H9 (cell line): ENCODE data around the gene GET3. TPM values are rescaled to one million over a fixed set of nuclear protein-coding genes. Genes with fewer than 3 reads are reported as not detected.

ENCODE experiments used
- DNase-seq: peaks from one replicate; pipeline ENCODE4 v3.0.0-alpha.2; 2017
- H2AFZ ChIP-seq: one replicate; pipeline ENCODE4 v1.6.1; 2013; ENCODE audit warnings: mild to moderate bottlenecking, low read length, control low read depth, moderate library complexity
- H2AK5ac ChIP-seq: 2 replicates; pipeline ENCODE4 v1.6.1; 2013; ENCODE audit warnings: low read length, control low read depth, mixed read lengths; ENCODE audit not compliant: insufficient read length
- H2BK120ac ChIP-seq: one replicate; pipeline ENCODE4 v1.6.1; 2013; ENCODE audit warnings: low read depth, mild to moderate bottlenecking, low read length, control low read depth, inconsistent platforms; ENCODE audit not compliant: poor library complexity, severe bottlenecking
- H2BK12ac ChIP-seq: 2 replicates; pipeline ENCODE4 v1.6.1; 2013; ENCODE audit warnings: low read length, control low read depth, mixed read lengths, low read depth; ENCODE audit not compliant: insufficient read length
- H2BK15ac ChIP-seq: 2 replicates; pipeline ENCODE4 v1.6.1; 2013; ENCODE audit warnings: low read depth, low read length, control low read depth
- H2BK20ac ChIP-seq: one replicate; pipeline ENCODE4 v1.6.1; 2013; ENCODE audit warnings: low read depth, mild to moderate bottlenecking, low read length, control low read depth, inconsistent platforms; ENCODE audit not compliant: poor library complexity, severe bottlenecking
- H2BK5ac ChIP-seq: 2 replicates; pipeline ENCODE4 v1.6.1; 2013; ENCODE audit warnings: low read length, control low read depth, mixed read lengths; ENCODE audit not compliant: insufficient read length
- H3K14ac ChIP-seq: 2 replicates; pipeline ENCODE4 v1.6.1; 2013; ENCODE audit warnings: low read length, control low read depth; ENCODE audit not compliant: insufficient read depth
- H3K18ac ChIP-seq: 2 replicates; pipeline ENCODE4 v1.6.1; 2013; ENCODE audit warnings: low read depth, mild to moderate bottlenecking, mixed read lengths, low read length, control low read depth; ENCODE audit not compliant: insufficient read length
- H3K23ac ChIP-seq: 2 replicates; pipeline ENCODE4 v1.6.1; 2013; ENCODE audit warnings: low read length, control low read depth, mixed read lengths, low read depth; ENCODE audit not compliant: insufficient read length
- H3K23me2 ChIP-seq: 2 replicates; pipeline ENCODE4 v1.6.1; 2013; ENCODE audit warnings: low read depth, mild to moderate bottlenecking, mixed read lengths, low read length, control low read depth; ENCODE audit not compliant: insufficient read length, poor library complexity, severe bottlenecking
- H3K27ac ChIP-seq: 2 replicates; pipeline ENCODE4 v1.5.1; 2013; ENCODE audit warnings: low read length, control low read depth, mixed read lengths, low read depth; ENCODE audit not compliant: insufficient read length
- H3K27me3 ChIP-seq: 2 replicates; pipeline ENCODE4 v1.6.1; 2013; ENCODE audit warnings: low read length, control low read depth, inconsistent platforms; ENCODE audit not compliant: insufficient read depth
- H3K4ac ChIP-seq: 2 replicates; pipeline ENCODE4 v1.6.1; 2013; ENCODE audit warnings: low read depth, mild to moderate bottlenecking, control low read depth, inconsistent platforms, low read length, moderate library complexity
- H3K4me1 ChIP-seq: 2 replicates; pipeline ENCODE4 v1.6.1; 2013; ENCODE audit warnings: low read length, control low read depth, inconsistent platforms; ENCODE audit not compliant: insufficient read depth
- H3K4me2 ChIP-seq: 2 replicates; pipeline ENCODE4 v1.6.1; 2013; ENCODE audit warnings: low read length, control low read depth, mixed read lengths; ENCODE audit not compliant: insufficient read length, insufficient read depth
- H3K56ac ChIP-seq: 2 replicates; pipeline ENCODE4 v1.6.1; 2013; ENCODE audit warnings: low read depth, mild to moderate bottlenecking, mixed read lengths, low read length, control low read depth; ENCODE audit not compliant: insufficient read length
- H3K79me1 ChIP-seq: 2 replicates; pipeline ENCODE4 v1.6.1; 2013; ENCODE audit warnings: low read depth, mild to moderate bottlenecking, moderate library complexity, low read length, control low read depth, inconsistent platforms; ENCODE audit not compliant: insufficient read depth, poor library complexity, severe bottlenecking
- H3K79me2 ChIP-seq: 2 replicates; pipeline ENCODE4 v1.6.1; 2013; ENCODE audit warnings: low read length, control low read depth, inconsistent platforms; ENCODE audit not compliant: insufficient read depth
- H3K9ac ChIP-seq: 2 replicates; pipeline ENCODE4 v1.6.1; 2013; ENCODE audit warnings: low read length, control low read depth, mixed read lengths; ENCODE audit not compliant: insufficient read length; ENCODE audit errors: extremely low read depth
- H3K9me3 ChIP-seq: one replicate; pipeline ENCODE4 v1.6.1; 2013; ENCODE audit warnings: low read depth, low read length, inconsistent platforms; ENCODE audit not compliant: control insufficient read depth
- H3T11ph ChIP-seq: one replicate; pipeline ENCODE4 v1.6.1; 2013; ENCODE audit warnings: mild to moderate bottlenecking, low read length, control low read depth, inconsistent platforms
- H4K20me1 ChIP-seq: one replicate; pipeline ENCODE4 v1.6.1; 2013; ENCODE audit not compliant: control insufficient read depth, insufficient read length, insufficient read depth
- H4K5ac ChIP-seq: 2 replicates; pipeline ENCODE4 v1.6.1; 2013; ENCODE audit warnings: low read depth, mild to moderate bottlenecking, mixed read lengths, low read length, control low read depth; ENCODE audit not compliant: insufficient read length
- H4K8ac ChIP-seq: replicated peaks from 2 replicates; pipeline ENCODE4 v1.6.1; 2013; ENCODE audit warnings: low read length, control low read depth, mixed read lengths, low read depth; ENCODE audit not compliant: insufficient read length
- H4K91ac ChIP-seq: 2 replicates; pipeline ENCODE4 v1.6.1; 2013; ENCODE audit warnings: low read depth, mild to moderate bottlenecking, moderate library complexity, mixed read lengths, low read length, control low read depth; ENCODE audit not compliant: insufficient read length
- H3K27ac Mint-ChIP-seq, 3 experiments: 2 replicates in 2 of 3; 3 replicates in 1 of 3; pipeline ENCODE4 v1.8.0; 2020 to 2021; ENCODE audit warnings: mixed read lengths in 3 of 3, mild to moderate bottlenecking in 1 of 3, moderate library complexity in 1 of 3
- H3K27me3 Mint-ChIP-seq: 2 replicates; pipeline ENCODE4 v1.8.0; 2021; ENCODE audit warnings: low read depth, mild to moderate bottlenecking, moderate library complexity, mixed read lengths
- H3K36me3 Mint-ChIP-seq, 3 experiments: 2 replicates in 2 of 3; 3 replicates in 1 of 3; pipeline ENCODE4 v1.8.0; 2020 to 2021; ENCODE audit warnings: low read depth in 3 of 3, mixed read lengths in 3 of 3; ENCODE audit not compliant: insufficient read depth in 1 of 3
- H3K4me1 Mint-ChIP-seq, 2 experiments: 2 replicates each; pipeline ENCODE4 v1.8.0; 2020; ENCODE audit warnings: mixed read lengths in 2 of 2
- H3K4me3 Mint-ChIP-seq, 2 experiments: 2 replicates in 1 of 2; 3 replicates in 1 of 2; pipeline ENCODE4 v1.8.0; 2020 to 2021; ENCODE audit warnings: mild to moderate bottlenecking in 2 of 2, mixed read lengths in 2 of 2, moderate library complexity in 1 of 2
- H3K9me3 Mint-ChIP-seq, 2 experiments: 2 replicates in 1 of 2; 3 replicates in 1 of 2; pipeline ENCODE4 v1.8.0; 2020; ENCODE audit warnings: mild to moderate bottlenecking in 2 of 2, mixed read lengths in 2 of 2, moderate library complexity in 1 of 2
- CTCF ChIP-seq: fragments of 200-600 bp; sonication (generic); conservative IDR thresholded peaks from 3 replicates; pipeline ENCODE4 v1.8.0; 2021; ENCODE audit warnings: antibody characterized with exemption, mild to moderate bottlenecking
- WGBS: extraction: QIAGEN DNeasy Blood & Tissue Kit; methylation state at CpG from one replicate; pipeline ENCODE4 v1.1.7; 2013; ENCODE audit warnings: missing lambda C conversion rate, low lambda C conversion rate, mixed read lengths; ENCODE audit not compliant: insufficient read length; ENCODE audit errors: extremely low coverage; 5-methylcytosine and 5-hydroxymethylcytosine counted together
- total RNA-seq: library from RNA; stranded (reverse); gene quantifications from 2 replicates; pipeline ENCODE4 v1.2.1, GENCODE V29; 2021

The GET3 gene
- total RNA-seq, 1 experiment from 2014 or later: 81.6 TPM

- Mint-ChIP-seq H3K36me3 (peaks cover 24 to 38% (median 25%) of the 10 kb centered on the region in 3 experiments; a peak in 6 of 7 replicates), H3K9me3 (no peaks in the 10 kb centered on the region), H3K4me3 (peak overlapping the region; percentile 97 to 98), H3K4me1 (peaks cover 15 to 26% of the 10 kb centered on the region in 2 experiments), H3K27me3 (no peaks in the 10 kb centered on the region), H3K27ac (peak overlapping the region; percentile 93 to 99 (median 97))
- peak overlapping the region; percentile 31 for H3K56ac ChIP-seq
- H3K79me2 ChIP-seq: peaks cover 26% of the 10 kb centered on the region; the same call in 1 of the 2 replicates
- H3K4me1 ChIP-seq: no peaks in the 10 kb centered on the region
- H3K4me2 ChIP-seq: peak overlapping the region; percentile 96
- H2BK12ac ChIP-seq: no peak overlapping the region
- H3K9ac ChIP-seq: peak overlapping the region; percentile 97
- H3T11ph ChIP-seq: no peak overlapping the region
- H3K23me2 ChIP-seq: peaks cover 22% of the 10 kb centered on the region
- no peaks in the 10 kb centered on the region for H4K20me1 ChIP-seq
- H2BK20ac ChIP-seq: no peak overlapping the region
- no peak overlapping the region for H4K91ac ChIP-seq
- no CpG with 5 or more reads among the region's 7 CpGs for WGBS
- H3K4ac ChIP-seq: no peak overlapping the region; the same call in 1 of the 2 replicates
- no peak overlapping the region for H2BK5ac ChIP-seq
- no peak overlapping the region for H2AFZ ChIP-seq
- H2AK5ac ChIP-seq: no peak overlapping the region
- TF ChIP-seq CTCF: no peak
- no peak for DNase-seq
- no peak overlapping the region for H2BK120ac ChIP-seq
- H4K5ac ChIP-seq: peak overlapping the region; percentile 19
- no peaks in the 10 kb centered on the region for H3K27me3 ChIP-seq
- H4K8ac ChIP-seq: no peak overlapping the region
- H3K18ac ChIP-seq: peak overlapping the region; percentile 43
- H3K27ac ChIP-seq: peak overlapping the region; percentile 30
- H3K23ac ChIP-seq: no peak overlapping the region
- peaks cover 7% of the 10 kb centered on the region for H3K79me1 ChIP-seq
- H3K9me3 ChIP-seq: no peaks in the 10 kb centered on the region
- H2BK15ac ChIP-seq: no peak overlapping the region
- peak overlapping the region; percentile 54; the same call in 1 of the 2 replicates for H3K14ac ChIP-seq
Measured at GRCh38 chr19:12723381-12723640, 14.0 kb upstream of the GET3 start.
